OCI-LY7 (cell line): ENCODE data around the gene SH3RF3. TPM values are rescaled to one million over a fixed set of nuclear protein-coding genes. Genes with fewer than 3 reads are reported as not detected.

Experiments
- BruUV-seq: library from RNA; stranded (reverse); fragments of 400-500 nt; replicated peaks from 2 replicates; lab custom pipeline; 2021; lab: Mats Ljungman, UMichigan
- CTCF ChIA-PET: fragments of 300-600 bp; sonication (Branson Sonifier 250); formaldehyde crosslinking; loops from one replicate; lab custom pipeline; 2022; ENCODE audit warnings: antibody characterized with exemption; ENCODE audit not compliant: unreplicated experiment; lab: Charles Lee
- POLR2A ChIA-PET: fragments of 300-600 bp; sonication (Branson Sonifier 250); formaldehyde crosslinking; loops from one replicate; lab custom pipeline; 2022; ENCODE audit warnings: antibody characterized with exemption; lab: Charles Lee
- DNase-seq: peaks from one replicate; pipeline ENCODE4 v3.0.0-alpha.2; 2015; ENCODE audit warnings: low spot score
- H2AFZ ChIP-seq: fragments of 200-600 bp; sonication (generic), shearing (Covaris generic); 2 replicates; pipeline ENCODE4 v1.6.1; 2014; ENCODE audit warnings: mild to moderate bottlenecking, antibody characterized with exemption, low read length, moderate library complexity
- H3K27ac ChIP-seq: fragments of 200-600 bp; sonication (generic); 2 replicates; pipeline ENCODE4 v1.5.1; 2014; ENCODE audit warnings: mixed run types, low read depth, mild to moderate bottlenecking, moderate library complexity, low read length, inconsistent platforms; ENCODE audit not compliant: poor library complexity, severe bottlenecking
- H3K36me3 ChIP-seq: fragments of 200-600 bp; sonication (generic); 2 replicates; pipeline ENCODE4 v1.6.1; 2014; ENCODE audit warnings: mild to moderate bottlenecking, antibody characterized with exemption, low read length, moderate library complexity, mixed read lengths; ENCODE audit not compliant: insufficient read depth
- H3K4me1 ChIP-seq: fragments of 200-600 bp; sonication (generic); 2 replicates; pipeline ENCODE4 v1.5.1; 2014; ENCODE audit warnings: mild to moderate bottlenecking, low read length; ENCODE audit not compliant: insufficient read depth, poor library complexity, severe bottlenecking
- H3K4me2 ChIP-seq: fragments of 200-600 bp; sonication (generic); 2 replicates; pipeline ENCODE4 v1.6.1; 2014; ENCODE audit warnings: mild to moderate bottlenecking, low read length
- H3K4me3 ChIP-seq: fragments of 200-600 bp; sonication (generic); 2 replicates; pipeline ENCODE4 v1.5.1; 2014; ENCODE audit warnings: mild to moderate bottlenecking, low read depth, low read length; ENCODE audit not compliant: poor library complexity, severe bottlenecking
- H3K79me2 ChIP-seq: fragments of 200-600 bp; sonication (generic); 2 replicates; pipeline ENCODE4 v1.6.1; 2016; ENCODE audit warnings: low read depth, mild to moderate bottlenecking, low read length, moderate library complexity, mixed read lengths; ENCODE audit not compliant: insufficient read depth
- H3K9me2 ChIP-seq: fragments of 200-600 bp; sonication (generic); 2 replicates; pipeline ENCODE4 v1.6.1; 2016; ENCODE audit warnings: mild to moderate bottlenecking, low read length, mixed read lengths; ENCODE audit not compliant: insufficient read depth
- H3K9me3 ChIP-seq: fragments of 200-600 bp; sonication (generic); 2 replicates; pipeline ENCODE4 v1.6.1; 2014; ENCODE audit warnings: mild to moderate bottlenecking, mixed run types, low read length, mixed read lengths
- H4K20me1 ChIP-seq: fragments of 200-600 bp; sonication (generic); 2 replicates; pipeline ENCODE4 v1.6.1; 2014; ENCODE audit warnings: mild to moderate bottlenecking, antibody characterized with exemption, low read length, moderate library complexity, mixed read lengths; ENCODE audit not compliant: insufficient read depth
- EZH2phosphoT487 ChIP-seq: fragments of 200-600 bp; sonication (generic); IDR thresholded peaks from 2 replicates; pipeline ENCODE4 v1.6.1; 2018; ENCODE audit warnings: low read depth, borderline replicate concordance, mild to moderate bottlenecking, mixed run types, antibody characterized with exemption, low read length, moderate library complexity, mixed read lengths
- intact Hi-C: fragments of 100-400 bp; cut with micrococcal nuclease; formaldehyde crosslinking; loops from one replicate; pipeline ENCODE4 v1.10.0; 2022; ENCODE audit not compliant: unreplicated experiment
- total RNA-seq, 2 experiments: library from RNA; depleted of rRNA in 1 of 2; stranded (reverse); fragments of >200 nt in 1 of 2; shearing (Covaris generic) in 1 of 2; gene quantifications; 2 replicates each; pipeline ENCODE4 v1.2.3, GENCODE V29; 2014 to 2022
- TF ChIP-seq, protein P1 (sequence below): fragments of 200-600 bp; sonication (generic); conservative IDR thresholded peaks from 2 replicates; pipeline ENCODE4 v1.5.1; 2014; ENCODE audit warnings: mild to moderate bottlenecking, antibody characterized with exemption, low read length, moderate library complexity, mixed read lengths

The SH3RF3 gene
- total RNA-seq, 2 experiments from 2014 or later: not detected

DNA sequence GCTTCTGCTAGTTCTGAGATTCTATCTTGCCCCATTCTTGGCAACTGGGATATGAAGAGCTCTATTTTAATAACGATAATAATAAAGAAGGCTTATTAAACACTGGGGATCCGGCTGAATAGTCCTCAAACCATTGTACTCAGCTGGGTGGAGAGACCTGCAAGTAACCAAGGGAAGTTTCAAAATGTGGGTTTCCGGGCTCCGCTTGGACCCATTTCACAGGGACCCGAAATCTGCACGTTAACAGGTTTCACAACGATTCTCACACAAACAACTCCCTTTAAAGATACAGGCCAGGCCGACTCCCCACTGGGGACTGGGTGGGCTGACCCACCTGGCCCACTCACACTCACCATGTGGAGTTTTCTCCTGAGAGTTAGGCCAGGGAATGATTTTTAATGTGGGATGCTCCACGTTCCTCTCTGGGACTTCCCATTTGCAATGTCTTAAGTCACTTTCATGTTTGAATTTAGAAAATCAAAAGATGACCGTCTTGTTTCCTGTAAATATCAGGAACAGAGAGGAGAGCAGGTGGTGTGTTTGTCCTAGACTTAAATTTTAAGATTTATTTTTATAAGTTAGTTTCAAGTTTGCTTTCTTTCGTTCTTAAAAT lies 96.3 kb downstream of the SH3RF3 start:
- Histone ChIP-seq H3K27ac (no peak overlapping the region), H3K4me3 (no peak overlapping the region), H3K4me1 (no peaks in the 10 kb centered on the region), H2AFZ (no peak overlapping the region), H3K79me2 (no peaks in the 10 kb centered on the region), H3K4me2 (no peak overlapping the region), H4K20me1 (no peaks in the 10 kb centered on the region), H3K9me3 (no peaks in the 10 kb centered on the region), H3K36me3 (no peaks in the 10 kb centered on the region), H3K9me2 (no peaks in the 10 kb centered on the region)
- no peak for DNase-seq
- no TSS peak for BruUV-seq
- POLR2A ChIA-PET: interaction anchor here (0.9 to 3.0 kb wide), 3 partner anchors 13 to 24 kb away, joined by 3 to 16 read pairs (median 5); no protein-coding TSS in a partner anchor
- intact Hi-C loops: no loop called here
- CTCF ChIA-PET: no interaction called here
- no peak for TF ChIP-seq EZH2phosphoT487
- TF ChIP-seq, protein P1, sequence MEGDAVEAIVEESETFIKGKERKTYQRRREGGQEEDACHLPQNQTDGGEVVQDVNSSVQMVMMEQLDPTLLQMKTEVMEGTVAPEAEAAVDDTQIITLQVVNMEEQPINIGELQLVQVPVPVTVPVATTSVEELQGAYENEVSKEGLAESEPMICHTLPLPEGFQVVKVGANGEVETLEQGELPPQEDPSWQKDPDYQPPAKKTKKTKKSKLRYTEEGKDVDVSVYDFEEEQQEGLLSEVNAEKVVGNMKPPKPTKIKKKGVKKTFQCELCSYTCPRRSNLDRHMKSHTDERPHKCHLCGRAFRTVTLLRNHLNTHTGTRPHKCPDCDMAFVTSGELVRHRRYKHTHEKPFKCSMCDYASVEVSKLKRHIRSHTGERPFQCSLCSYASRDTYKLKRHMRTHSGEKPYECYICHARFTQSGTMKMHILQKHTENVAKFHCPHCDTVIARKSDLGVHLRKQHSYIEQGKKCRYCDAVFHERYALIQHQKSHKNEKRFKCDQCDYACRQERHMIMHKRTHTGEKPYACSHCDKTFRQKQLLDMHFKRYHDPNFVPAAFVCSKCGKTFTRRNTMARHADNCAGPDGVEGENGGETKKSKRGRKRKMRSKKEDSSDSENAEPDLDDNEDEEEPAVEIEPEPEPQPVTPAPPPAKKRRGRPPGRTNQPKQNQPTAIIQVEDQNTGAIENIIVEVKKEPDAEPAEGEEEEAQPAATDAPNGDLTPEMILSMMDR: no peak

DNA sequence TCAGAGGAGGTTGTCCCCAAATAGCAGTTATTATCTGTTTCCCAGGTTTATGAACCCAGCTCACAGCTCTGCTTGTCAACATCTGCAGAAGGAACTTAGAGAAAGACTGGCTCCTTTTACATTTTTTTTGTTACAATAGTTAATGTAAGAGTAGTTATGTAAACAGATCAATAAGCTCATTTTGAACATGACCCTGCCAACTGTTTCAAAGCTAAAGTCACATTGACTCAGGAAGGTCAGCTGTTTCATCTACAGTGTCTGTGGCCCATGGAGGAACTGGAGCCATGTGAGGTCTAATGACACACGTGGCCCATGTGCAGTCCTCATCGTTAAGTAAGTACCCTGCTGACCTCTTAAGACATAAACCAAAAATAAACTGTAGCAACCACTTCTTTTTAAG lies 97.1 kb downstream of the SH3RF3 start:
- no peaks in the 10 kb centered on the region for H3K9me2 ChIP-seq
- H3K79me2 ChIP-seq: no peaks in the 10 kb centered on the region
- no peak overlapping the region for H2AFZ ChIP-seq
- H3K4me2 ChIP-seq: no peak overlapping the region
- DNase-seq: no peak
- H3K9me3 ChIP-seq: no peaks in the 10 kb centered on the region
- CTCF ChIA-PET: interaction anchor here (0.9 kb wide), 1 partner anchor 284 kb away, joined by 3 read pairs; no protein-coding TSS in a partner anchor
- intact Hi-C loops: no loop called here
- TF ChIP-seq EZH2phosphoT487: no peak
- TF ChIP-seq, protein P1: no peak
- no peaks in the 10 kb centered on the region for H3K4me1 ChIP-seq
- H4K20me1 ChIP-seq: no peaks in the 10 kb centered on the region
- no TSS peak for BruUV-seq
- no peak overlapping the region for H3K4me3 ChIP-seq
- POLR2A ChIA-PET: interaction anchor here (0.9 to 3.0 kb wide), 3 partner anchors 12 to 23 kb away, joined by 3 to 16 read pairs (median 5); no protein-coding TSS in a partner anchor
- no peaks in the 10 kb centered on the region for H3K36me3 ChIP-seq
- H3K27ac ChIP-seq: no peak overlapping the region

DNA sequence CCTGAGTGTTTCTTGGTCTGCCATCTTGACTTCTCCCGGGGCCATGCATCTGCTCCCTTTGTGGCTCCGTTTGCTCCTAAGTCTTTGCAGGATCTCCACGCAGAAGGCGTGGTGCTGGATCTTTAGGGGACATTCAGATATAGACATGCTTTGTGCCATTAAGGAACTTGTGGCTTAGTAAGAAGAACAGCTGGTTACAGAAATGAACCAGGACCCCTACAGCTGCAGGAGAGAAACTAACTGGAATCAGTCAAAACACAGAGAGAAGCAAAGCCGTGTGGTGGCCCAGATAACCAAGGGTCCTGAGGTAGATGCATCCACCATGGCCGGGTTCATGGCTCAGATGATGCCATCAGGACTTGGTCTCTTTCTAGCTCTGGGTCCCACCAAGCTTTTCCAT lies 97.6 kb downstream of the SH3RF3 start:
- intact Hi-C loops: no loop called here
- CTCF ChIA-PET: interaction anchor here (0.9 kb wide), 1 partner anchor 284 kb away, joined by 3 read pairs; no protein-coding TSS in a partner anchor
- Histone ChIP-seq H3K9me2 (no peaks in the 10 kb centered on the region), H3K79me2 (no peaks in the 10 kb centered on the region), H3K4me3 (no peak overlapping the region), H3K4me2 (no peak overlapping the region), H3K36me3 (no peaks in the 10 kb centered on the region), H3K9me3 (no peaks in the 10 kb centered on the region), H3K4me1 (no peaks in the 10 kb centered on the region), H2AFZ (no peak overlapping the region), H3K27ac (no peak overlapping the region), H4K20me1 (no peaks in the 10 kb centered on the region)
- no TSS peak for BruUV-seq
- no peak for DNase-seq
- TF ChIP-seq, protein P1: no peak
- no peak for TF ChIP-seq EZH2phosphoT487
- POLR2A ChIA-PET: interaction anchor here (1.1 kb wide), 1 partner anchor 17 kb away, joined by 3 read pairs; no protein-coding TSS in a partner anchor
